HCT116 (cell line): Measurements from ENCODE around the gene PTGS1. TPM values are rescaled to one million over a fixed set of nuclear protein-coding genes. Genes with fewer than 3 reads are reported as not detected.

Experiments
- ATAC-seq: fragments of 200-7000 bp; cut with Tn5 transposase; 2 replicates; pipeline ENCODE4 v1.9.1; 2020; ENCODE audit warnings: mild to moderate bottlenecking, moderate library complexity
- BruUV-seq: library from RNA; stranded (reverse); fragments of 400-500 nt; replicated peaks from 2 replicates; lab custom pipeline; 2021; lab: Mats Ljungman, UMichigan
- CTCF ChIA-PET: fragments of 300-600 bp; sonication (Branson Sonifier 250); formaldehyde crosslinking; loops from one replicate; lab custom pipeline; 2021; ENCODE audit warnings: antibody characterized with exemption; lab: Charles Lee
- POLR2A ChIA-PET: fragments of 300-600, 350-600 bp; sonication (Branson Sonifier 250); formaldehyde crosslinking; loops from one replicate; lab custom pipeline; 2021; ENCODE audit warnings: antibody characterized with exemption; lab: Charles Lee
- RAD21 ChIA-PET, 2 experiments: fragments of 300-600 bp; sonication (Branson Sonifier 250); formaldehyde crosslinking; loops; one replicate each; lab custom pipeline; 2023; ENCODE audit warnings: low total read pairs in 2 of 2; ENCODE audit not compliant: uncharacterized antibody in 2 of 2, unreplicated experiment in 2 of 2, low non-redundant PET in 1 of 2; lab: Charles Lee
- DNase-seq: peaks from one replicate; pipeline ENCODE4 v3.0.0-alpha.2; 2010; ENCODE audit warnings: low read depth, low spot score
- H2AFZ ChIP-seq: fragments of 200-600 bp; shearing (Covaris generic), sonication (generic); 2 replicates; pipeline ENCODE4 v1.6.1; 2017; ENCODE audit warnings: low read depth, mixed run types, mixed read lengths, antibody characterized with exemption, low read length; ENCODE audit not compliant: poor library complexity, severe bottlenecking
- H3K27ac ChIP-seq: 2 replicates; pipeline ENCODE4 v1.5.1; 2012; ENCODE audit warnings: low read depth, low read length
- H3K27me3 ChIP-seq: fragments of 200-600 bp; sonication (generic); 2 replicates; pipeline ENCODE4 v1.6.1; 2016; ENCODE audit warnings: mixed run types, low read length, mixed read lengths; ENCODE audit not compliant: insufficient read depth
- H3K36me3 ChIP-seq, 2 experiments: fragments of 200-500 bp in 1 of 2; fragments of 200-600 bp in 1 of 2; sonication (Bioruptor generic) in 1 of 2; sonication (generic) in 1 of 2; 2 replicates each; pipeline versions ENCODE4 v1.5.1 to v1.6.1; 2014 to 2016; ENCODE audit warnings: low read length in 2 of 2, inconsistent platforms in 1 of 2, mixed read lengths in 1 of 2, mixed run types in 1 of 2; ENCODE audit not compliant: insufficient read depth in 2 of 2, control insufficient read depth in 1 of 2
- H3K4me1 ChIP-seq, 2 experiments: fragments of 200-600 bp in 1 of 2; sonication (generic) in 1 of 2; 2 replicates each; pipeline versions ENCODE4 v1.5.1 to v1.6.1; 2012 to 2017; ENCODE audit warnings: low read length in 2 of 2, inconsistent platforms in 1 of 2, mild to moderate bottlenecking in 1 of 2, mixed read lengths in 1 of 2, mixed run types in 1 of 2, moderate library complexity in 1 of 2; ENCODE audit not compliant: insufficient read depth in 2 of 2, control insufficient read depth in 1 of 2
- H3K4me2 ChIP-seq: fragments of 200-600 bp; sonication (generic); 2 replicates; pipeline ENCODE4 v1.6.1; 2017; ENCODE audit warnings: mixed run types, low read length, mixed read lengths
- H3K4me3 ChIP-seq, 2 experiments: fragments of 200-600 bp in 1 of 2; sonication (generic) in 1 of 2; replicated peaks in 1 of 2; 2 replicates each; pipeline ENCODE4 v1.5.1; 2011 to 2016; ENCODE audit warnings: low read length in 2 of 2, control low read depth in 1 of 2, low read depth in 1 of 2, mild to moderate bottlenecking in 1 of 2, mixed read lengths in 1 of 2, mixed run types in 1 of 2
- H3K79me2 ChIP-seq: fragments of 200-600 bp; sonication (generic); 2 replicates; pipeline ENCODE4 v1.6.1; 2017; ENCODE audit warnings: mild to moderate bottlenecking, mixed run types, low read length, moderate library complexity, mixed read lengths; ENCODE audit not compliant: insufficient read depth
- H3K9ac ChIP-seq: fragments of 200-600 bp; sonication (generic); 2 replicates; pipeline ENCODE4 v1.6.1; 2016; ENCODE audit warnings: low read length, mixed read lengths
- H3K9me2 ChIP-seq: fragments of 200-600 bp; sonication (generic), shearing (Covaris generic); 2 replicates; pipeline ENCODE4 v1.6.1; 2017; ENCODE audit warnings: mixed run types, mild to moderate bottlenecking, moderate library complexity; ENCODE audit not compliant: insufficient read depth
- H3K9me3 ChIP-seq, 2 experiments: fragments of 200-500 bp in 1 of 2; fragments of 200-600 bp in 1 of 2; sonication (Bioruptor generic) in 1 of 2; sonication (generic) in 1 of 2; 2 replicates each; pipeline ENCODE4 v1.6.1; 2014 to 2017; ENCODE audit warnings: low read length in 2 of 2, mixed read lengths in 2 of 2, inconsistent platforms in 1 of 2, low read depth in 1 of 2, mild to moderate bottlenecking in 1 of 2, mixed run types in 1 of 2, moderate library complexity in 1 of 2; ENCODE audit not compliant: control insufficient read depth in 1 of 2, insufficient read depth in 1 of 2
- H4K20me1 ChIP-seq: fragments of 200-600 bp; sonication (generic), shearing (Covaris generic); 2 replicates; pipeline ENCODE4 v1.6.1; 2017; ENCODE audit warnings: mixed run types, mild to moderate bottlenecking, moderate library complexity; ENCODE audit not compliant: insufficient read depth
- CBX3 ChIP-seq: IDR thresholded peaks from 2 replicates; pipeline ENCODE4 v1.6.1; 2012; ENCODE audit warnings: low read depth
- CTCF ChIP-seq, 3 experiments: fragments of 200-600 bp in 1 of 3; sonication (generic) in 1 of 3; IDR thresholded peaks in 2 of 3; conservative IDR thresholded peaks in 1 of 3; 2 replicates each; pipeline ENCODE4 v1.5.1; 2012 to 2017; ENCODE audit warnings: low read depth in 2 of 3, low read length in 2 of 3, antibody characterized with exemption in 1 of 3, borderline replicate concordance in 1 of 3, control low read depth in 1 of 3, mild to moderate bottlenecking in 1 of 3, mixed read lengths in 1 of 3, mixed run types in 1 of 3, moderate library complexity in 1 of 3; ENCODE audit not compliant: insufficient read depth in 1 of 3
- MAX ChIP-seq: IDR thresholded peaks from 2 replicates; pipeline ENCODE4 v1.6.1; 2012
- POLR2A ChIP-seq: IDR thresholded peaks from 2 replicates; pipeline ENCODE4 v1.7.0; 2011; ENCODE audit warnings: borderline replicate concordance; ENCODE audit not compliant: insufficient read depth, insufficient read length; ENCODE audit errors: extremely low read depth
- POLR2AphosphoS5 ChIP-seq: IDR thresholded peaks from 2 replicates; pipeline ENCODE4 v1.6.1; 2011; ENCODE audit warnings: mild to moderate bottlenecking, low read depth, low read length, moderate library complexity
- RAD21 ChIP-seq: IDR thresholded peaks from 2 replicates; pipeline ENCODE4 v1.6.1; 2012; ENCODE audit warnings: low read depth, mild to moderate bottlenecking
- SP1 ChIP-seq: IDR thresholded peaks from 2 replicates; pipeline ENCODE4 v1.6.1; 2012; ENCODE audit warnings: low read depth
- ZBTB33 ChIP-seq: IDR thresholded peaks from 2 replicates; pipeline ENCODE4 v1.6.1; 2011; ENCODE audit warnings: mild to moderate bottlenecking, low read length, moderate library complexity; ENCODE audit not compliant: insufficient replicate concordance; ENCODE audit errors: extremely low read depth
- intact Hi-C: fragments of 100-400 bp; cut with micrococcal nuclease; formaldehyde crosslinking; loops from 2 replicates; pipeline ENCODE4 v1.10.0; 2022
- total RNA-seq: library from RNA; stranded (reverse); gene quantifications from one replicate; pipeline ENCODE4 v1.2.1, GENCODE V29; 2021; ENCODE audit not compliant: unreplicated experiment

The PTGS1 gene
- total RNA-seq, 1 experiment from 2014 or later = 3.5 TPM

GRCh38 chr9:122393284-122393983 is 22.6 kb downstream of the PTGS1 start:
- Histone ChIP-seq H3K27ac (no peak overlapping the region), H3K4me1 (peaks cover 0 to 4% of the 10 kb centered on the region in 2 experiments; a peak in 1 of 4 replicates), H3K9me3 (no peaks in the 10 kb centered on the region), H3K9me2 (no peaks in the 10 kb centered on the region), H3K4me3 (no peak overlapping the region), H3K79me2 (no peaks in the 10 kb centered on the region), H4K20me1 (no peaks in the 10 kb centered on the region), H3K27me3 (no peaks in the 10 kb centered on the region), H3K36me3 (no peaks in the 10 kb centered on the region), H2AFZ (no peak overlapping the region), H3K9ac (no peak overlapping the region), H3K4me2 (no peak overlapping the region)
- no TSS peak for BruUV-seq
- TF ChIP-seq RAD21 (no peak), POLR2AphosphoS5 (no peak), SP1 (no peak), MAX (no peak), ZBTB33 (no peak), POLR2A (no peak), CTCF (IDR thresholded peaks at IDR 0.05 in 2 of 3, conservative IDR thresholded peaks at IDR 0.05 in 1 of 3; ENCODE audit: borderline replicate concordance in 1 of 3, insufficient read depth in 1 of 3, low read depth in 2 of 3, low read length in 2 of 3) (no peak), CBX3 (no peak)
- CTCF ChIA-PET = no interaction called here
- RAD21 ChIA-PET = no interaction called here
- DNase-seq (no peak), ATAC-seq (no peak)
- intact Hi-C loops = no loop called here
- POLR2A ChIA-PET = no interaction called here
